IPS DF 6.9 (cell line): ENCODE measurements around the gene EFCC1.
"Not testable (repeated sequence)": the region's sequence is repeated elsewhere in the genome, so short reads cannot be mapped to it uniquely, and the experiment has no call there.

Experiments
- DNase-seq: peaks from one replicate; pipeline ENCODE4 v3.0.0-alpha.2; 2013; ENCODE audit warnings: low read depth, low spot score
- H3K27ac ChIP-seq: one replicate; pipeline ENCODE4 v1.5.1; 2013; ENCODE audit warnings: low read length, control low read depth
- H3K27me3 ChIP-seq: 2 replicates; pipeline ENCODE4 v1.6.1; 2013; ENCODE audit warnings: mild to moderate bottlenecking, low read length; ENCODE audit not compliant: control insufficient read depth, insufficient read depth
- H3K36me3 ChIP-seq: 2 replicates; pipeline ENCODE4 v1.6.1; 2013; ENCODE audit warnings: low read length; ENCODE audit not compliant: control insufficient read depth, insufficient read depth
- H3K4me1 ChIP-seq: 2 replicates; pipeline ENCODE4 v1.6.1; 2013; ENCODE audit warnings: low read length; ENCODE audit not compliant: control insufficient read depth, insufficient read depth
- H3K4me3 ChIP-seq: 2 replicates; pipeline ENCODE4 v1.5.1; 2013; ENCODE audit warnings: mild to moderate bottlenecking, low read length
- H3K9me3 ChIP-seq: 2 replicates; pipeline ENCODE4 v1.6.1; 2013; ENCODE audit warnings: low read length, inconsistent platforms; ENCODE audit not compliant: control insufficient read depth, insufficient read depth
- WGBS: extraction: QIAGEN DNeasy Blood & Tissue Kit; methylation state at CpG from one replicate; pipeline ENCODE4 v1.1.7; 2013; ENCODE audit warnings: mixed read lengths, missing lambda C conversion rate; ENCODE audit not compliant: insufficient read length, insufficient coverage; 5-methylcytosine and 5-hydroxymethylcytosine counted together

The EFCC1 gene

DNA sequence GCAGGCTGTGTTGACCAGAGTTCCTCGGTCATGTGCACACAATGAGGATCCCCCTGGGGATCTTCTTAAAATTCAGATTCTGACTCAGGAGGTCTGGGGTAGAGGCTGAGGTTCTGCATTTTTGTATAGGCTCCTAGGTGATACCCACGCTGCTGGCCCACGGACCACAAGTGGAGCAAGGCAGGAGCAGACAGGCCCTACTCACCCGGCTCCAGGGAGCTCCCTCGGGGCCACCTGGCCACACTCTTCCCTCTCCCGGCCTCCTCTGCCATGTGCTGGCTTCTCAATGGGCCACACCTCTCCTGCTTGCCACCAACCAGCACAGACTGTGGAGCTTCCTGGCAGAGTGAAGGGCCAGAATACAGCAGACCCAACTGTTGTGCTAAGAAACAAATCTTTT lies 83.4 kb downstream of the EFCC1 start:
- H3K27ac ChIP-seq = no peak overlapping the region
- DNase-seq = no peak
- H3K36me3 ChIP-seq = no peaks in the 10 kb centered on the region
- H3K4me3 ChIP-seq = no peak overlapping the region
- H3K27me3 ChIP-seq = no peaks in the 10 kb centered on the region
- H3K4me1 ChIP-seq = no peaks in the 10 kb centered on the region
- no peaks in the 10 kb centered on the region for H3K9me3 ChIP-seq
- WGBS = no CpG with 5 or more reads among the region's 6 CpGs

DNA sequence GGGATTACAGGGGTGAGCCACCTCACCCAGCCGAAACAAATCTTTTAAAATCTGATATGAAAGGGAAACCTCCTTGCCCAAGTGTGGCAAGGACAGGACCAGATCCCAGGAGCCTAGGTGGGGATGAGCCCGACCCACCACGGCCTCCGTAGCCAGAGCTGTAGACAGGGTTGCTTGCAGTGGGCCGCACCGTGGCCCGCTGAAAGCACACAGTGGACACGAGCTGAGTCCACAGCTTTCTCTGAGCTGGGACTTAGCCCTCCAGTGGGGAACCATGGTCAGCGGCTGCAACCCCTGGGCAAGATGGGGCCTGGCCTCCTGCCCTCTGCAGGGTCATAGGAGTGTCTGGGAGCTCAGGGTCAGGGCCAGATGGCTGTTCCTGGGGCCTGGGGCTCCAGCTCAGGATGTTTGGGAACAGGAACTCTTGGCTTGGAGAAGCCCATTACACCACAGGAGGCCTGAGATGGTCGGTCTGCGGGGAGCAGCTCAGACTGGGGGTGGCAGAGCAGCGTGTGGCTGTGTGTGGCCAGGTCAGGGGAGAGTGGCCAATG lies 84.1 kb downstream of the EFCC1 start:
- WGBS = no CpG with 5 or more reads among the region's 12 CpGs
- H3K27me3 ChIP-seq = no peaks in the 10 kb centered on the region
- DNase-seq = no peak
- no peak overlapping the region for H3K4me3 ChIP-seq
- H3K4me1 ChIP-seq = no peaks in the 10 kb centered on the region
- no peaks in the 10 kb centered on the region for H3K36me3 ChIP-seq
- no peak overlapping the region for H3K27ac ChIP-seq
- no peaks in the 10 kb centered on the region for H3K9me3 ChIP-seq

DNA sequence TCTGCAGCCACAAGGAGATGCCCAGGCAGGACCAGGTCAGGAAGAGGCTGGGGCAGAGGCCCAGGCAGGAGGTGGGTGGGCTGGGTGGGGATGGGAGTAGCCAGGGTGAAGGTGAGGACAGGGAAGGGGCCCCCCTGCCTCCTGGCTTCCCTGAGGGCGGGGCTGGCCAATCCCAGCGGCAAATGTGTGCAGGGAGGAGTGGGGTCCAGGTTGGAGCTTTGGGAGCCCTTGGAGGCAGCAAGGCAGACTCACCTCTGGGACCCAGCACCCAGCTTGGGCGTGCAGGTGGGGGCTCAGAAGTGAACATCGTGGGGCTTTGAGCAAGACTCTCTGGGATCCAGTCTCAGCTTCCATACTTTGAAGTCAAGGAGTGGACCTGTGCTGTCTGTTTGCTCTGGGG lies 84.7 kb downstream of the EFCC1 start:
- no peak for DNase-seq
- no peaks in the 10 kb centered on the region for H3K9me3 ChIP-seq
- no peaks in the 10 kb centered on the region for H3K36me3 ChIP-seq
- no peaks in the 10 kb centered on the region for H3K27me3 ChIP-seq
- no peak overlapping the region for H3K27ac ChIP-seq
- WGBS = no CpG with 5 or more reads among the region's 4 CpGs
- no peak overlapping the region for H3K4me3 ChIP-seq
- no peaks in the 10 kb centered on the region for H3K4me1 ChIP-seq

DNA sequence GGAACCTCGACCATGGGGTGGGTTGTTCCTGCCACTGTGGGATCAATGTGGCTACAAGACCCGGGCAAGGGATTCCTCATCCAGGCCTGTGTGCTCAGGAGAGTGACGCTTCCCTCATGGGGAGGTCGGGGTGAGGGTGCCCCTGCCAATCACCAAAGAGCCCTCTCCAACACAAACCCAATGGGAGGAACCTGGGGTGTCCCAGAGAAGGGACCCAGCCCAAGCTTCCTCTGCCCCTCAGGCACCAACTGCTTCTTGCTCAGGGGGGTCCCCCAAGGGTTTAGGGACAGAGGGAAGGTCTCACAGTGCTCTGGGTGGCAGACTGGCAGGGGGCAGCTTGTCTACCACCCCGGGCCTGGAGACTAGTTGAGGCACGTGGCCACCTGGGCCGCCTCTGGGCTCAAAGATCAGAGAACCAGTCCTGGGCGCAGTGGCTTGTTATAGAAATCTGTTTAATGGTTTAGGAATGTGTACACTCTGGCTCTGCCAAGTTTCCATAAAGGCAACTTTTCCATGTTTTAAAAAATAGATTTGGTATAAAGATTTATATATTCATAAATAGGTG lies 86.1 kb downstream of the EFCC1 start:
- Histone ChIP-seq H3K9me3 (no peaks in the 10 kb centered on the region), H3K4me1 (no peaks in the 10 kb centered on the region), H3K4me3 (no peak overlapping the region), H3K27ac (no peak overlapping the region), H3K36me3 (no peaks in the 10 kb centered on the region; the same call in 1 of the 2 replicates), H3K27me3 (no peaks in the 10 kb centered on the region)
- WGBS = no CpG with 5 or more reads among the region's 8 CpGs
- no peak for DNase-seq

DNA sequence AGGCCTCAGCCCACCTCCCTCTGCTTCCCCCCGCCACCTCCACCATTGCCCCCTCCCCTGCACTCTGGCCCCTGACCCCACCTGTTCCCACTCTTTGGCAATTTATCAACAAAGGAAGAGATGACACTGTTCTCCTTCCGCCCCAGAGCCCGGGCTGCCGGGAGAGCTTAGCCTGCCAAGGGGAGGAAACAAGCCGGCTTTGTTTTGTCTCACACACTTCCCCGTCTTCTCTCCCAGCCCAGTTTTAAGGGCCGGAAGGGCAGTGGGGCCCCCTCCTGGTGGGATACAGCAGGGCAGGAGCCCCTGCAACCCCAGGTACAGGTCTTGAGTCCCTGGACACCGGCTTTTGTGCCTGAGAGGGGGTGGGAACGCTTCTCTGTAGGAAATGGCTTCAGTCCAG lies 86.8 kb downstream of the EFCC1 start:
- H3K4me1 ChIP-seq, H3K27me3 ChIP-seq, DNase-seq, H3K27ac ChIP-seq, H3K36me3 ChIP-seq, H3K9me3 ChIP-seq, H3K4me3 ChIP-seq: not testable (repeated sequence)
- no CpG with 5 or more reads among the region's 9 CpGs for WGBS

DNA sequence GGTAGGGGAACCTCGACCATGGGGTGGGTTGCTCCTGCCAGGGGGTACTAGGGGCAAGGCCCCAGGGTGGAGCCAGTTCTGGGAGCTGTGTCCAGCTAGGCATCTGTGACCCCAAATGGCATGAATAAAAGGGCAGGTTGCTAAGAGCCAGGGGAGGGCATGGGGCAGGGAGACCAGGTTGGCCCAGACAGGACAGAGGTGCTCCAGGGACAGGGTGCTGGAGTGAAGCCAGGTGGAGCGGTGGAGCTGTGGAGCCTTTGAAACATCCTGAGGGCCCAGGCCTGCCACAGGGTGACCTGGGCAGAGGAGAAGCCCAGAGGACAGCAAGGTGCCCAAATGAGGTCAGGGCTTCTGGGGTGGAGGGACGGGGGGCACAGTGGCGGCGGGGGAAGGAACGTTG lies 87.2 kb downstream of the EFCC1 start:
- DNase-seq, H3K36me3 ChIP-seq, H3K9me3 ChIP-seq, H3K27me3 ChIP-seq, H3K27ac ChIP-seq, H3K4me3 ChIP-seq, H3K4me1 ChIP-seq: not testable (repeated sequence)
- WGBS = no CpG with 5 or more reads among the region's 6 CpGs
